GM04503 (cell line): ENCODE data around the gene TBC1D22A.
A peak's percentile ranks its signal among the peaks of the same experiment; 100 is the strongest.

Experiments used
- DNase-seq: peaks from one replicate; pipeline ENCODE4 v3.0.0-alpha.2; 2012; ENCODE audit warnings: low read depth

The TBC1D22A gene

DNA sequence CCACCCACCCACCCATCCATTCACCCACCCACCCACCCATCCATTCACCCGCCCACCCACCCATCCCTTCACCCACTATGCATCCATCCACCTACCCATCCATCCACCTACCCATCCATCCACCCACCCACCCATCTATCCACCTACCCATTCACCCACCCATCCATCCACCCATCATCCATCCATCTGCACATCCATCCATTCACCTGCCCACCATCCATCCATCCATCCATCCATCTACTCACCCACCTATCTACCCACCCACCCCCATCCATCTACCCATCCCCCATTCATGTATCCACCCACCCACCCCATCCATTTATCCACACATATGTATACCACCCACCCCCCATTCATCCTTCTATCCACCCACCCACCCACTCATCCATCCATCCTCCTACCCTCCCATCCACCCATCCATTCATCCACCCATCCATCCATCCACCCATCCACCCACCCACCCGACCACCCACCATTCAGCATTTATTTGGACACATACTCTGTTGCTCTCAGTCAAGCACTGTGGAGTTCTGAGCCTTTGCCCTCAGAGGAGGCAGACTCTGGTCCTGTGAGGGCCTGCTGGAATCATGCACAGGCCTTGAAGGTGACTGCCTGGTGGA is 380.1 kb downstream of the TBC1D22A start:
- no peak for DNase-seq

DNA sequence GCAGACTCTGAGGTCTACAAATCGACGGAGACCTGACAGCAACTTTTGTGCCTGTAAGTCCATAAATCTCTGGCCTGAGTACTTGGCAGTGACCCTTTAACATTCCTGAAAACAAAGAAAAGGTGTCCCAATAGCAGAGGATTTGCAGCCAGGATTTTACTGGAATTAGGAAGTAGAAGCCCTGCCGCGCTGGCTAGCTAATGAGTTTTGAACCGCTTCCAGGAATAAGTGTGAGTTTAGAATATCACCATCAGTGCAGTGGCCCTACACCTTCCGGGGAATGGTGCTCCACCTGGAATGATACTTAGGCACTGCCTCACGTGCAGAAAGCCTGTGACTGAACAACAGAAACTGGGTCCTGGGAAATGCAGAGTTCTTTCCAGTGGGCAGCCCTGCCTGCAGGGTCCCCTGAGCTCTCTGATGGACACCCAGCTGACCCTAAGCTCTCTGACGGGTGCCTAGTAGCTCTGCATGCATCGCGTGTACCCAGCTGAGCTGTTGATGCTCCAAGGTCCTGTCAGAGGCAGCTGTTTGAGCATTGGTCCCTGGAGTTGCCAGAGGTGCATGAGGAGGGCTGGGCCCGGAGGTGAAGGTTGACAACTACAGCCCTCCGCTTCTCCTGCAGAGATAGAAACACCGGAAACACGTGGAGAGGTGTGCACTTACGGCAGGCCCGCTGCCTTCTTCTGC is 380.9 kb downstream of the TBC1D22A start:
- DNase-seq = no peak

DNA sequence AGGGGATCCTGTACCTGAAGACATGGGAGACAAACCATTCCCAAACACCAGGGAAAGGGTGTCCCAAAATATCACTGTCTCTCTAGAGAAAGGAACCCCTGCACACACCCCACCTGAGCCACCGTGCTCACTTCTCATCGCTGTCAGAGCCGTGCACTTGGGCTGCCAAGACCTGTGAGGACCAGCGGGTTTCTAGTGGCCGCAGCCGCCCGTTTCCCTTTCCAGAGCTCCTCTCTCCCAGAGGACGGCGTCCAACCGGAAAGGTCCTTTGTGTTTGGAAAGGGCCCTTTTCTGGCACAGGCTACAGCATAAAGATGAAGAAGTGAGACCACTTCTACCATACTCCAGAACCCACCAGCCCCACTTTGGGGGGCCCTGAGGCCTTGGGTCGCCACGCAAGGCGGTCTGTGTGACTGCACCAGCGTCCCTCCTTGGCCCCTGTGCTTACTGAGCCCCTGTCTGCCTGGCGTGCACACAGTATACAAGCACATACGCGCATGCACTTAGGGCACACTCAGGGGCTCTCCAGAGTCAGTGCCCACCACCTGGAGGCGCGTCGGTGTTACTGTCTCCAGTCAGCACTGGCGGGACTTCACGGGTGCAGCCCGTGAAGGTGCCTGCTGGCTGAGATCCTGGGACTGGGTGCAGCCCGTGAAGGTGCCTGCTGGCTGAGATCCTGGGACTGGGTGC is 381.8 kb downstream of the TBC1D22A start:
- no peak for DNase-seq

DNA sequence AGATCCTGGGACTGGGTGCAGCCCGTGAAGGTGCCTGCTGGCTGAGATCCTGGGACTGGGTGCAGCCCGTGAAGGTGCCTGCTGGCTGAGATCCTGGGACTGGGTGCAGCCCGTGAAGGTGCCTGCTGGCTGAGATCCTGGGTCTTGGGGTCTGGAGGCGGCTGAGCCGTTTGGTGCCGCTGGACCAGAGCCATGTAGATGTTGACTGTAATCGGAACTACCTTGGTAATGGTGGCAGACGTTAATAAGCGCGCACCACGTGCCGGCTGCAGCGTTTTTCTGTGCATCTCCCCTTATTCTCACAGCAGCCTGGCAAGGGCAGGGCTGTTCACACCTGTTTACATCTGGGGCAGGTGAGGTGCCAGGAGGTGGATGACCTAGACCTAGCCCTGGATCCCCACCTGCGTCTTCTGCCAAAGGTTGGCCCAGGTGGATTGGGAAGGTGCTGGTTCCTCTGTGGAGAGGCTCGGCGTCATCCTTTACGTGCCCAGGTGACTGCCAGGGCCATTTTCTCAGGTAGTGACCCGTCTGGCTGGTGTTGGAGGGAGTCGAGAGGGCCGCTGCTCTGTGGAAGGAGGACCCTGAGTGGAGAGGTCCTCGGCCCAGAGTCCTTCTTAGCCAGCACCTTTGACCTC is 382.5 kb downstream of the TBC1D22A start:
- DNase-seq = no peak

DNA sequence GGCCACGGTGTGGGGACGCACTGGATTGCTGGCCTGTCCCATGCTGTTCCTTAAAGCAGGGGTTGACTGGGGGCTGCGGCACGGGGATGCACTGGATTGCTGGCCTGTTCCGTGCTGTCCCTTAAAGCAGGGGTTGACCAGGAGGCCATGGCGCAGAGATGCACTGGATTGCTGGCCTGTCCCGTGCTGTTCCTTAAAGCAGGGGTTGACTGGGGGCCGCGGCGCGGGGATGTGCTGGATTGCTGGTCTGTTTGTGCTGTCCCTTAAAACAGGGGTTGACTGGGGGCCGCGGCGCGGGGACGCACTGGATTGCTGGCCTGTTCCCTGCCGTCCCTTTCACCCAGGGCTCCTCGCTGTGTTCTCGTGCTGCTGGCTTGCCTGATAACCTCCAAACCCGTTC is 383.4 kb downstream of the TBC1D22A start:
- no peak for DNase-seq

DNA sequence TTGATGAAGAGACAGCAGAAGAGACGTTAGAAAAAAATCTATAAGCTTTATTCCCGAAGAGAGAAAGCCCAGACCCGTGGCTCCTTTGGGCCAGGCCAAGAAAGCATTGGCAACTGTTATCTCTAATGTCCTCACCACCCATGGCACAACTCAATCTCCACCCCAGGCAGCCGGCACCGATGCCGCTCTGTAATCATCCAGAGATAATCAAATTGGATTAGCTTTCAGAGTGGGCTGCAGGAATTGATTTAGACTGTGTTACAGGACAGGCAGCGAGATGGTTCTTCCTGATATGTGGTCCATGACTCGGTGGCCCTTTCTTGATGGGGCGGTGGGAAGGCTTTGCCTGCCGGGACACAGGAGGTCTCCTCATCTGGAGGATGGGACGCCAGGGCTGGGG is 383.9 kb downstream of the TBC1D22A start:
- no peak for DNase-seq

DNA sequence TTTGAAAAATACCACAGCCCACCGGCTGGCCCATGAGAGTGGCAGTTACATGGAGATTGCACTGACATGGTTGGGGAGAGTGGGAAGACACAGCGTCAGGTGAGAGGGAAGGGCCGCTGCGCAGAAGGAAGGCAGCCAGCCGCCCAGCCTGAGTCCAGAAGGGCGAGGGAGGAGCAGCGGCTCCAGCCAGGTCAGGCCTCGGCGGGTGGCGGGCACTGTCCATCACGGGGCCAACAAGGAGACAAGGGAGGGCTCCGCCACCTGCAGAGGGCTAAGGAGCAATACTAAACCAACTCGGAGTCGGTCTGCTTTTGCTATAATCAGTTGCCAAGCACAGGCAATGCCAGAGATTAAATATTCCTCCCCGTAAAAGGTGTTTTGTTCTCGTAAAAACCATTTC is 384.5 kb downstream of the TBC1D22A start:
- no peak for DNase-seq

DNA sequence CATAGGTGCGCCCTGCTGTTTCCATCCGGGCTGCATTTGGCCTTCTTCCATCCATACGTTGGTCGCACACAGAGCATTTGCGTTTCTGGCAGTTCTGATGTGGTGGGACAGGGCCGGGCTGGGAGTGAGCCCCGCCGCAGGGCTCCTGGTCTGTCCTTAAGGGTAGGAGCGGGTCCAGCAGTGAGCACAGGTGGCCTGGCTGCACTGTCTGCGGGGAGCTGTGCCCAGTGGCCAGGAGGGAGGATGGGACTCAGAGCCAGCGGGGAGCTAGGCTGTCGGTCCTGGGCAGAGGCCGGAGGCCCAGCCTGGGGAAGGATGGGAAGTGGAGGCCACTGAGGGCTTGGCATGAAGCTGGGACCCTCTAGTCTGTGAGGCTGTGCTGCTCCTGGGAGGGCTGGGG is 385.1 kb downstream of the TBC1D22A start:
- DNase-seq = no peak

DNA sequence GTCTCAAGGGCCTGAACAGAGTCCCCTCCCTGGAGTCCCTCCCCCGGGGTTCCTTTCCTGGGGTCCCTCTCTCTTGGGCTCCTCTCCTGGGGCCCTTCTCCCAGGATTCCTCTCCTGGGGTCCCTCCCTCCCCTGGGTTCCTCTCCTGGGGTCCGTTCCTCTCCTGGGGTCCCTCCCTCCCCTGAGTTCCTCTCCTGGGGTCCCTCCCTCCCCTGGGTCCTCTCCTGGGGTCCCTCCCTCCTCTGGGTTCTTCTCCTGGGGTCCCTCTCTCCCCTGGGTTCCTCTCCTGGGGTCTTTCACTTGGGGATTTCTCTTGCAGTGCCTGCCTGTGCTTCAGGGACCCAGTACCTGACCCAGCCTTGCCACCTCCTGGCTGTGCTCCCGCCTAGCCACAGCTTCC is 386.1 kb downstream of the TBC1D22A start:
- no peak for DNase-seq

DNA sequence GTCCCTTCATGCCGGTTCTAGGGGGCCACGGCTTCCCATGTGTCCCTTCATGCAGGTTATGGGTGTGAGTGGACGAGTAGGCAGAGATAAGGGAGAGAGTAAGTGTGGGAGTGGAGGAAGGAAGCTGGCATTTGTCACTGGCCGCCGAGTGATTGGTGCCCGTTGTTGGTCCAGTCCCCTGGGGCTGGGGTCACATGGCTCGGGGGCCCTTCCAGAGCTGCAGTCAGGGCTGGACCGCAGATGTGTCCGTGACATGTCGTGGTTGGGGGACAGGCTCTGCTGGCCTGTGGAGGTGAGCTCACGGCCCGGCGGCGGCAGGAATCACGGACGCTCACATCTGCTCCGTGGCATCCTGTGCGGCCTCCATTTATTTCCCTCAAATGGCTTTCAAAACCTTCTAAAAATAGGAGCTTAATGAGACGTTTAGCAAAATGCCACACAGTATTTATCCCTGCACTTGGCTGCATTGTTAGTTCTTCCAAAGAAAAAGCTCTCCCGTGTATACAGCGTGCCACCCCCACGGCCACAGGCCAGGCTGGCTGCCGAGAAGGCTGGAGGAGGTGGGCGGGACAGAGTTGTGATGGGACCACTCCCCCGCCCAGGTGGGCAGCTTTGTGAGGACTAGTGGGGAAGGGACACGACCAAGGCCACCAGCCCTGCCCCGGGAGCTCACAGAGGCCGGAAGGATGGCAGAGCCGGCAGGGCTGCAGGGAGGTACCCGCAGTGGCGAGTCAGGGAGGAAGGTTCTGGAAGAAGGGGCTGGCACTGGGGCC is 386.7 kb downstream of the TBC1D22A start:
- DNase-seq = no peak

DNA sequence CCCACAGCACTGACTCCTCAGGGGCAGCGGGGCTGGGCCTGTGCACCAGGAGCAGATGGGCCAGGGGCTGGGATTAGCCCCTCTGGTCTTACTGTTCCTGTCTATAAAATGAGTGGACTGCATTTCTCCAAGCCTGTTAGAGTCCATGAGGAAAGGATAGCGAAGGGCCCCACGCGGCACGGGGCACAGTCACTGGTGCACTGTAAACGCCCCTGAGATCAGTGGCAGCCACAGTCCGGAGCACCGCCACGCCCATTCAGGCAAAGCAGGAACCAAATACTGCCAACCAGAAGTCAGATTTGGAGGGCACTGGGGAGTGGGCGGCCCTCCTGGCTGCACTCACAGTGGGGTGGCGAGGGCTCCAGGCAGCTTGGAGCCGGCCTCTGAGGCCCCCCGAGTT is 387.5 kb downstream of the TBC1D22A start:
- DNase-seq = no peak

DNA sequence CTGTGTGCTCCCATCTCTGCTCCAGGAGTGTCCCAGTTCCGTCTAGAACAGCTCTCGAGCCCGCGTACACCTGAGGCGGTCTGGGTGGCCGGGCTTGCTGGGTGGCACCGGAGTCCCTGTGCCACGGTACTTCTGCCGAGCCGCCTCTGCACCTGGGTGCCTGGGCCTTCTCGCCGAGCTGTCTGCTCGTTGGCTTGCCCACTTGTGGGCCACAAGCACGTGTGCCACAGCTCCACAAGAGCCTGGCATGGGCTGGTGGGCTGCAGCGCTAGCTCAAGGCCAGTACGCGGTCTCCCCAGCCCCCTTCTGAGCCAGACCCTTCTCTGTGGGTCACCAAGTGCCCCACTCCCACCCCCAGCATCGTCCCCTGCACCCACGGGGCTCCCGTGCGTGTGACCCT is 388.0 kb downstream of the TBC1D22A start:
- no peak for DNase-seq

DNA sequence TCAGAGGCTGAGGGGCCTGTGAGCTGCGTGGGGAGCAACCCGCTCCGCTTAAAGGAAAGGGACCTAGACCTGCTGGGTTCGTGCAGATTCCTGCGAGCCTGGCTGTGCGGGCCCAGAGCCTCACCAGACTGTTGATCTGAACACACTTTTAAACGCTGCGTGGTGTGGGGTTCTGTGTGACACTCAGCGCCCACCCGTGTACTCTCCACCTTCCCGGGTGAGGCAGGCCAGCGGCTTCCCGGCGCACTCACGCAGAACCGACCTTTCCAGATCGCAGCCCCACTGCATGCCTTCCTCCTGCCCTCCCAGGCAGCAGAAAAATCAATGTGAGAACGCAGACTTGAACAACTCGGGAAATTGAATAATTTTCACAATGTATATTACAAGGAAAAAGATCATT is 388.6 kb downstream of the TBC1D22A start:
- no peak for DNase-seq

DNA sequence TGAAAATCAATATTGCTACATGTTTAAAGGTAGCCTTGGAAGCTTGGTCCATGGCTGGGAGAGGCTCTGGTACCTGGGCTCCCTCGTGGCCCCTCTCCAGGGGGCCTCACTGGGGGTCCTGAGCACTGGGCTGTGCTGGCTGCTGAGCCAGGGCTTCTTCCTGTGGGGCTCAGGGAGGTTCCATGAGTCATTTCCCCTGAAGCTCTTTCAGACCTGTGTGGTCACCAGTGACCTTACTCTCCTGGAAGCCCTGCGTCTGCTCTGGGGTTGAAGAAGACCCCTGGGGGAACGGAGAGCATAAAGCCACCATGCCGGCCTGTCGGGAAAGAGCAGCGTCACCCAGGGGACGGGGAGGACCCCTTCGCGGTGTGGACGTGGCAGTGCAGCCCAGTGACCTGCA is 389.0 kb downstream of the TBC1D22A start:
- DNase-seq = no peak

DNA sequence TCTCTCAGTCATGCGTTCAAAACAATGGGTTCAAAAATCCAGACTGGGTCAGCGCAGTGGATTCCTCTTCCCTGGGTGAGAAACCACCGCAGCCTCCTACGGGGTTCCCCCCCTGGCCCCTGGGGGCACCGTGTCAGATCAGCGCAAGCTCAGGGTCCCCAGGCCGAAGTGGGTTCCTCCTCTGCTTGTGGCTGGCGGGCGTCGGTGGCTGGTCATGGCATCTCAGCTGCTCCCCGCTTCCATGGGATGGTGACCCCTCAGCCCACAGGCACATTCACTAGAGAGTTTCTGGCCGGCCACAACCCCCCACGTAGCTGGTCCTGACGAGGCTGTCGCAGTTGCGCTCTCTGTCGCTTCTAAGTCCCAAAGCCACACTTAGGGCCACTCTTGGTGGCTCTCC is 389.8 kb downstream of the TBC1D22A start:
- DNase-seq = no peak

DNA sequence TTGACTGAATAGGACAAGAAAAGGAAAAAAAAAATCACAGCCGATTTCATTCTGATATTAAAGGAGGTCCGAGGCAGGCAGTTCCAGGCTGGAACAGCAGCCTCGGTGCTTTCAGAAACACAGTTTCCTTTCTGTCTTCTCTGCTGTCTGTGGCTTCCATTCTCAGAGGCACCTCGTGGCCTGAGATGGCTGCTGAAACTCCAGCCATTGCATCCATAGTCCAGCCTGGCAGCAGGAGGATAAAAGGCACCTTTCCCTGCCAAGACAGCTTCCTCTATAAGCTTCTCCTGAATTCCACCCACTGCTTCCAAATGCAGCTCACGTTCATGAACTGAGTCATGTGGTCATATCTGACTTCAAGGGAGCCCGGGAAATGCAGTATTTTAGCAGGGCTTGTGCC is 390.5 kb downstream of the TBC1D22A start:
- DNase-seq = no peak

DNA sequence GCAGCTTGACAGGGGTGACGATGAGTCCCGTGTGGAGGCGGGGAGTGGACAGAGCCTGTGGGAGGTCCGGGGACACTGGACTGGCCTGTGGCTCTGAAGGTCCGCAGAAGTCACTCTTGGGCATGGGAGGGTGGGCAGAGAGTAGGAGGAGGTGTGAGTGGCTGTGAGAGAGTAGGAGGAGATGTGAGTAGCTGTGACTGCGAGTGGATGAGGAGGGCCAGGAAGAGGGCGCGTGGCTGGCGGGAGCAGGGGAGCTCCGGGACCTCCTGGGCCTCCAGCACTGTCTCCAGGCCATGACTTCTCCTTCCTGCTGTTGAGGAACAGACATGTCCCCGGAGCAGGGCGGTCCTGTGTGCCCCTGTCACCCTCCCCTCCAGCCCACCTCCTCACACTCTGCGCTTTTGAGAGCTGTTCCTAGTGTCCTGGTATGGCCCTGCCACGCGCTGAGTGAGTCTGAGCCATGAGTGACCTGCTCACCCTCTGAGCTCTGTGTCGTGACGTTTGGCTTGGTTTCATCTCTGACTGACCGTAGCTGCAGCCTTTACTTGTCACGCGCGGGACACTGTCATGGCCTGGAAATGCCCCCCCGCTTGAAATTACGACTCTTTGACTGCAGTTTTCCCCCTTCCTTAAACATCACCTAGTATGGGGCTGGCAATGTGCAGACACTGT is 391.5 kb downstream of the TBC1D22A start:
- no peak for DNase-seq

DNA sequence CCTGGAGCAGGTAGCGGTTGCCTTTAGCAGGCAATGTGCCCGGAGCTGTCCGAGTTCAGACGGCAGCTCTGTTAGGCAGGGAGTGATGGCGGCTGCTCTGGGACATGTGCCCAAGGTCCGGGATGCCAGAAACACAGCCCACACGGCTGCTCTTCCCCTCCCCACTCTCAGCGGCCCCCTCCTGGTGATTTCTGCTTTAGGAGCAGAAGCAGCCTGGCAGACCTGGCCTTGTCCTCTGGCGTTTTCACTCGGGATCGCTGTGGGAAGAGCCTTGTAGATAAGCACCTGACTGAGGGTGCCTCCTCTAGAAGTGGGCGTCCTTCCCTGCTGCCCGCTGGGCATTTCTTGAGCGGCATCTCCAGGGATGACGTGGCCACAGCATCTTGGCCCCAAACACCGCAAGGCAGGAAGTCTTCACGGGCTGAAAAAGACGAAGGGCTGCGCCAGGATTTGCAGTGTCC is 392.2 kb downstream of the TBC1D22A start:
- peak; percentile 34 for DNase-seq

DNA sequence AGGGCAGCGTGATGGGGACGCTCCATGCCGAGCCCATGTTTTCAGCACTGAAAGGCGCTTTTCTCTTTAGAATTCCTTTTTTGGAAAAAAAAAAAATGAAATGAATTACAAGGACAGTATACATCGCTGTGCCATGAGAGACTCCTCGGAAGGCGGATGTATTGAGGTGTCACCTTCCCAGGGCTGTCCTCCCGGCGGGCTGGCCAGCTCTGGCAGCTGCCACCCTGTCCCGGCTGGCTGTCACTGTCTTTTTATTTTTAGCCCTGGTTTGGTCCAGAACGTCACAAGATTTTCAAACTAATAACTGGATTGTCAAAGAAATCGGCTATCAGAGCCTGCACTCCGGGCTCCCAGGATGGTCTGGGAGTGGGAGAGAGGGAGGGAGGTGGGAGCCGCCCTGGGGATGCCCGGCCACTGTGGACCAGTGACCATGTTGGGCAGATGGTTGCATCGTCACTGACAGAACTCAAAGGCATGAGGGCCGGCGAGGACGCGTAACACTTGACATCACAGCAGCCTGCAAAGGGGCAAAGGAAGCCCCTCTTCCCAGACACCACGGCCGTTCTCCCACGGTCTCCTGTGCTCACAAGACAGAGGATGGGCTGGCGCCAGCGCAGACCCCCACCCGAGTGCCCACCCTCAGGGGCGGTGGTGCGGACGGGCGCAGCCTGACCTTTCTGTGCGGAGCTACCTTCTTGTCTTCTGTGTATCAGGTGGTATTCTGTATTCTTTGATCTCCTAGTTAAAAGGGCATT is 392.9 kb downstream of the TBC1D22A start:
- no peak for DNase-seq

DNA sequence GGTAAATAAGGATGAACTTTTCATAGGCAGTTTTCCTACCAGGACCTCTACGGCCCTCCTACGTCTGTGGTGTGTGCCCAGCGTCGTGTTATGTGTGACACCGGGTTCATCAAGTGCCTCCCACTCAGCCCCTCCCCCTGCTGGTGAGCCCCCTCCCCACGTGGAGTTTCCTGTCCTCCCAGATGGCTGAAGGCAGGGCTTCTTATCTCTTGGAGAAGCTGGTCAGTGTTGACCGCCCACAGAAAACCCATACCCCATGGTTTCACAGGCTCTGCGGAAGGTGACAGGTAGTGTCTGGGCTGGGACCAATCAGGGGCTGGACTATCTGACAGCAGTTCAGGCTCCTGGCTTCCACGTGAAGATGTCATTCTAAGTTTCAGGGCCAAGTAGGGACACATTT is 393.5 kb downstream of the TBC1D22A start:
- DNase-seq = no peak
